Hepatic stellate cell (primary cell): Measurements from ENCODE around the gene SERPINF2.
"Not testable (repeated sequence)": the region's sequence is repeated elsewhere in the genome, so short reads cannot be mapped to it uniquely, and the experiment has no call there.

Source experiments
- DNase-seq: peaks from one replicate; pipeline ENCODE4 v3.0.0; 2011; ENCODE audit warnings: low spot score

Gene SERPINF2

GRCh38 chr17:1716076-1716911, 26.4 kb upstream of the SERPINF2 start:
- DNase-seq: peak; percentile 99

DNA sequence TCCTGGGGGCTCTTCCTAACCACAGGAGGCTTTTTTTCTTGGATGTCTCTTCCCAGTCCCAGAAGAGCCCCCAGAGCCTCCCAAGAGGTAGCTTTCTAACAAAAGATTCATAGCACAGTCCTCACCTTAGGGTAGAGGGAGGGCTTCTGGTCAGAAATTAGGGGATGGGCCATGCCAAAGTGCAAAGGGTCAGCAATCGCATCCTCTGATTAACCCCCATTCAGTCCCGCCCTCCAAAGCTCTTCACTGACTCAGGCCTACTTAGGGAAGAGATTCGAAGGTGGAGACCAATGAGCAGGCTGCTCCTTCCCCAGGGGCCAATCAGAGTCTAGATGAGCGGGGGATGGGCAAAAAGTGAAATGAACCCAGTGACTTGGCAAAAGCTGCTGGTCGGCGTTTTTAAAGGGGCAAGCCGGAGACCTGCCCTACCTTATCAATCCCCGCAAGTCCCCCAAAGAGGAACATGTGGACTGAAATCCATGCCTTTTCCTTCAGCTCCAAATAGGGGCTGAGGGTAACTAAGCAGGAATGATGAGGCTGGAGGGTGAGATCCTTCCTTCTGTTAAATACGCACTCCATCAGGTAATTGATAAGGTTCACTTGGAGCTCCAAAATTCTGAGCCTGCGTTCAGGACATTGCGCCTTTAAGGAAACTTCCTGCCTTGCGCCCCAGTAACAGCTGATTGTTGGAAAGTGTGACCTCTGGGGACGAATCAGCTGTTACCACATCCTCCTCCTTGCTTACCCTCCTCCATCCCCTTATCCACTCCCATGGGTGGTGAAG, 25.6 kb upstream of the SERPINF2 start:
- DNase-seq: peak; percentile 99

- no peak for DNase-seq
These were observed 24.1 kb upstream of the SERPINF2 start for GRCh38 chr17:1718362-1719165.

- DNase-seq: peak; percentile 47
These were observed 21.8 kb upstream of the SERPINF2 start for GRCh38 chr17:1720856-1721386.

- not testable (repeated sequence) for DNase-seq
These were observed 20.6 kb upstream of the SERPINF2 start for GRCh38 chr17:1722022-1722421.

DNA sequence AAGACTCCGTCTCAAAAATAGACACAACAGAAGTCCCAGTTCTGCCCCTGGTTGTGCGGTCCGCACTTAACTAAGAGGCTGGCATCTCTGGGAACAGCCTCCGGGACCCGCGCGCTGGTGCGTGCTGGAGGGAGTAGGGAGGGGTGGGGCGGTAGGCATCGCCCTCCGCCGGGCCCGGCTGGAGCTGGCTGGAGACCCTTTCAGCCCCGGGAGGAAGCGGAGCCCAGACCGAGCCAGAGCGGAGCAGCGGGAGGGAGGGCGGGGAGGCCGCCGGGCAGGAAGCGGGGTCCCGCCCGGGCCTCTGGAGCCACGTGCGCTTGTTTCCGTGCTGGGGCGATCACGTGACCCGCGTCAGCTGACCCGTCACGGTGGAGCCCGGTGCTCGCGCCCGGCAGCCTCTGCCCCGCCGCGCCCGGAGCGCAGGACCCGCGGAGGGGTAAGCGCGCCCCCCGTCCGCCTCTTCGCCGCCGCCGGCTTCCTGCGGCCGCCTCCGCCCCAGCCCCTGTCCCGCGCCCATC, 18.3 kb upstream of the SERPINF2 start, which contains the start of gene WDR81:
TSS of gene WDR81 (plus strand) at position 354 of the 518 bp plus-strand sequence. CDS start 256 bp downstream, outside the sequence.
- DNase-seq: peak; percentile 93

GRCh38 chr17:1724869-1725641, 17.6 kb upstream of the SERPINF2 start:
- peak; percentile 59 for DNase-seq

- DNase-seq: no peak
These were observed 16.8 kb upstream of the SERPINF2 start for GRCh38 chr17:1725642-1726511.

DNA sequence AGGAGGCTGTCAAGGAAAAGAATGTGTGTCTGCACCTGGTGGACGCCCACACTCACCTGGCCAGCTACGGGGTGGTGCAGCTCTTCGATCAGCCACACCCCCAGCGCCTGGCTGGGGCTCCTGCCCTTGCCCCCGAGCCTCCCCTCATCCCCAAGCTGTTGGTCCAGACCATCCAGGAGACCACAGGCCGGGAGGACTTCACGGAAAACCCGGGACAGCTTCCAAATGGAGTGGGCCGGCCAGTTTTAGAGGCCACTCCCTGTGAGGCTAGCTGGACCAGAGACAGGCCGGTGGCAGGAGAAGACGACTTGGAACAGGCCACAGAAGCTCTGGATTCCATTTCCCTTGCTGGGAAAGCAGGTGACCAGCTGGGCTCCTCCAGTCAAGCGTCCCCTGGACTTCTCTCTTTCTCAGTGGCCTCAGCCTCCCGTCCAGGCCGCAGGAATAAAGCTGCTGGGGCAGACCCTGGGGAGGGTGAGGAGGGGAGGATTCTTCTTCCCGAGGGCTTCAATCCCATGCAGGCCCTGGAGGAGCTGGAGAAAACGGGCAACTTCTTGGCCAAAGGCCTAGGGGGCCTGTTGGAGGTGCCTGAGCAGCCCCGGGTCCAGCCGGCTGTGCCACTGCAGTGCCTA, 15.9 kb upstream of the SERPINF2 start:
- no peak for DNase-seq

- DNase-seq: no peak
These were observed 15.3 kb upstream of the SERPINF2 start for GRCh38 chr17:1727258-1727789.

DNA sequence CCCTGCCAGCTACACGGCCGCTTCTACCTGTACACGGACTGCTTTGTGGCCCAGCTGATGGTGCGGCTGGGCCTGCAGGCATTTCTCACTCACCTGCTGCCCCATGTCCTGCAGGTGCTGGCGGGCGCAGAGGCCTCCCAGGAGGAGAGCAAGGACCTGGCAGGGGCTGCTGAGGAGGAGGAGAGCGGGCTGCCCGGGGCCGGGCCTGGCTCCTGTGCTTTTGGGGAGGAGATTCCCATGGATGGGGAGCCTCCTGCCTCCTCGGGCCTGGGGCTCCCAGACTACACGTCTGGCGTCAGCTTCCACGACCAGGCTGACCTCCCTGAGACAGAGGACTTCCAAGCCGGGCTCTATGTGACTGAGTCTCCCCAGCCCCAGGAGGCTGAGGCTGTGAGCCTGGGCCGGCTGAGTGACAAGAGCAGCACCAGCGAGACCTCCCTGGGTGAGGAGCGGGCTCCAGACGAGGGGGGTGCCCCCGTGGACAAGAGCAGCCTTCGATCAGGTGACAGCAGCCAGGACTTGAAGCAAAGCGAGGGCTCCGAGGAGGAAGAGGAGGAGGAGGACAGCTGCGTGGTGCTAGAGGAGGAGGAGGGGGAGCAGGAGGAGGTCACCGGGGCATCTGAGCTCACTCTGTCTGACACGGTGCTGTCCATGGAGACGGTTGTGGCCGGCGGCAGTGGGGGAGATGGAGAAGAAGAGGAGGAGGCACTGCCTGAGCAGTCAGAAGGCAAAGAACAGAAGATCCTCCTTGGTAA, 14.6 kb upstream of the SERPINF2 start:
- no peak for DNase-seq

DNA sequence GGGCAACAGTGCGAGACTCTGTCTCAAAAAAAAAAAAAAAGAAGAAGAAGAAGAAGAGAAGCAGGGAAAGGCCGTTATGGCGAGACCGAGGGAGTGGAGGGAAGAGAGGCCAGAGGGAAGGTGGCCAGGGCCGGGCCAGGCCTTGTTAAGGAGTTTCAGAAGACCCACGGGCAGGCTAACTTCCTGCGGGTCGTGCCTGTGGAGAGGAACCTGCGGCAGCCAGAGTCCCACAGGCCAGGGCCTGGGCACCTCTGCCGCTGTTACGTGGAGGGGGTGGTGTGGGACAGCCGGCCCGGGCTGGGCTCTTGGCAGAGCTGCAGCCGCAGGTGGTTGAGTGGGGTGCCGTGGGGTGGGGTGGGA, 12.7 kb upstream of the SERPINF2 start:
- no peak for DNase-seq

- no peak for DNase-seq
These were observed 12.1 kb upstream of the SERPINF2 start for GRCh38 chr17:1730326-1731193.

GRCh38 chr17:1731194-1731506, 11.5 kb upstream of the SERPINF2 start:
- no peak for DNase-seq

DNA sequence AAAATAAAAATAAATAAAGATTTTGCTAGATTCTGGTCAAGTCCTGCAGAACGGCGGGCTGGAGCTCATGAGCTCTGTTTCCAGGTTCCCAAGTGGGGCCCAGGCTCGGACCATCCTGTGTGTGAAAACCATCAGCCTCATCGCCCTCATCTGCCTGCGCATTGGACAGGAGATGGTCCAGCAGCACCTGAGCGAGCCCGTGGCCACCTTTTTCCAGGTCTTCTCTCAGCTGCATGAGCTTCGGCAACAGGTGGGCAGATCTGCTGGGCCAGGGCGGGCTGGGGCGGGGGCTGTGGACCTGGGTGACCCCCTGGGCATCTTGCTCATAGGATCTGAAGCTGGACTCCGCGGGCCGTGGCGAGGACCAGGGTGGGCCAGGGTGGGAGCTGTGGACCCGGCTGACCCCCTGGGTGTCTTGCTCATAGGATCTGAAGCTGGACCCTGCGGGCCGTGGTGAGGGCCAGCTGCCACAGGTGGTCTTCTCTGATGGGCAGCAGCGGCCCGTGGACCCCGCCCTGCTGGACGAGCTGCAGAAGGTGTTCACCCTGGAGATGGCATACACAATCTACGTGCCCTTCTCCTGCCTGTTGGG, 10.3 kb upstream of the SERPINF2 start:
- DNase-seq: no peak

GRCh38 chr17:1732833-1733321, 9.8 kb upstream of the SERPINF2 start:
- no peak for DNase-seq

DNA sequence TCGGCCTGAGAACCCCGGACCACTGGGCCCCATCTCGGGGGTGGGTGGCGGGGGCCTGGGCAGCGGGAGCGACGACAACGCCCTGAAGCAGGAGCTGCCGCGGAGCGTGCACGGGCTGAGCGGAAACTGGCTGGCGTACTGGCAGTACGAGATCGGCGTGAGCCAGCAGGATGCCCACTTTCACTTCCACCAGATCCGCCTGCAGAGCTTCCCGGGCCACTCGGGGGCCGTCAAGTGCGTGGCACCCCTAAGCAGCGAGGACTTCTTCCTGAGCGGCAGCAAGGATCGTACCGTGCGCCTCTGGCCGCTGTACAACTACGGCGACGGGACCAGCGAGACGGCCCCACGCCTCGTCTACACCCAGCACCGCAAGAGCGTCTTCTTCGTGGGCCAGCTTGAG, 8.9 kb upstream of the SERPINF2 start:
- DNase-seq: no peak
